Kidney epithelial cell (primary cell): ENCODE measurements around the gene TRIM2. TPM values are rescaled to one million over a fixed set of nuclear protein-coding genes. Genes with fewer than 3 reads are reported as not detected.

ENCODE experiments used
- DNase-seq: peaks from one replicate; pipeline ENCODE4 v3.0.0-alpha.2; 2010; ENCODE audit warnings: low read depth
- H3K27me3 ChIP-seq: 2 replicates; pipeline ENCODE4 v1.6.0; 2011; ENCODE audit warnings: low read length; ENCODE audit not compliant: control insufficient read depth, insufficient read depth
- H3K36me3 ChIP-seq: 2 replicates; pipeline ENCODE4 v1.5.1; 2011; ENCODE audit warnings: low read length; ENCODE audit not compliant: control insufficient read depth, insufficient read depth
- H3K4me3 ChIP-seq: 2 replicates; pipeline ENCODE4 v1.5.1; 2011; ENCODE audit warnings: low read depth, mild to moderate bottlenecking, control low read depth, low read length
- CTCF ChIP-seq: IDR thresholded peaks from 2 replicates; pipeline ENCODE4 v1.5.1; 2011; ENCODE audit warnings: mild to moderate bottlenecking, moderate library complexity, low read length, control low read depth, inconsistent platforms; ENCODE audit not compliant: insufficient read depth, poor library complexity, severe bottlenecking
- total RNA-seq: library from RNA; depleted of rRNA; stranded (reverse); fragments of >200 nt; gene quantifications from 2 replicates; pipeline ENCODE4 v1.2.3, GENCODE V29; 2015

TRIM2 gene
- total RNA-seq, 1 donor from 2014 or later: 83.2 TPM

GRCh38 chr4:153296040-153296823, 92.0 kb downstream of the TRIM2 start:
- Histone ChIP-seq H3K36me3 (peaks cover 6% of the 10 kb centered on the region), H3K4me3 (no peak overlapping the region), H3K27me3 (no peaks in the 10 kb centered on the region)
- DNase-seq: no peak
- TF ChIP-seq CTCF: no peak

GRCh38 chr4:153297116-153297515, 92.9 kb downstream of the TRIM2 start:
- TF ChIP-seq CTCF: no peak
- no peak for DNase-seq
- Histone ChIP-seq H3K36me3 (peaks cover 6% of the 10 kb centered on the region), H3K27me3 (no peaks in the 10 kb centered on the region), H3K4me3 (no peak overlapping the region)

- no peak for TF ChIP-seq CTCF
- no peaks in the 10 kb centered on the region for H3K27me3 ChIP-seq
- H3K36me3 ChIP-seq: no peaks in the 10 kb centered on the region
- H3K4me3 ChIP-seq: no peak overlapping the region
- DNase-seq: no peak
Observed at GRCh38 chr4:153310793-153311192, 106.5 kb downstream of the TRIM2 start.

GRCh38 chr4:153314915-153315314, 110.7 kb downstream of the TRIM2 start:
- no peaks in the 10 kb centered on the region for H3K36me3 ChIP-seq
- H3K4me3 ChIP-seq: no peak overlapping the region
- H3K27me3 ChIP-seq: no peaks in the 10 kb centered on the region
- no peak for DNase-seq
- TF ChIP-seq CTCF: no peak

GRCh38 chr4:153318696-153319320, 114.6 kb downstream of the TRIM2 start:
- H3K36me3 ChIP-seq: no peaks in the 10 kb centered on the region
- DNase-seq: no peak
- peak; percentile 69 for TF ChIP-seq CTCF

GRCh38 chr4:153322791-153323190, 118.5 kb downstream of the TRIM2 start:
- H3K36me3 ChIP-seq: no peaks in the 10 kb centered on the region
- no peak for TF ChIP-seq CTCF
- no peak for DNase-seq
- H3K27me3 ChIP-seq: no peaks in the 10 kb centered on the region
- H3K4me3 ChIP-seq: no peak overlapping the region

More at GRCh38 chr4:153318696-153319320, 114.6 kb downstream of the TRIM2 start:
- no peak overlapping the region for H3K4me3 ChIP-seq
- no peaks in the 10 kb centered on the region for H3K27me3 ChIP-seq
